ENCODE results near the gene DYNC1I1.

DYNC1I1 gene

GRCh38 chr7:96090756-96091155 is 318.4 kb downstream of the DYNC1I1 start:
- peak; percentile 74 to 93 for DNase-seq

- DNase-seq, result no peak
Observed at GRCh38 chr7:96093435-96093834, 321.1 kb downstream of the DYNC1I1 start.

DNA sequence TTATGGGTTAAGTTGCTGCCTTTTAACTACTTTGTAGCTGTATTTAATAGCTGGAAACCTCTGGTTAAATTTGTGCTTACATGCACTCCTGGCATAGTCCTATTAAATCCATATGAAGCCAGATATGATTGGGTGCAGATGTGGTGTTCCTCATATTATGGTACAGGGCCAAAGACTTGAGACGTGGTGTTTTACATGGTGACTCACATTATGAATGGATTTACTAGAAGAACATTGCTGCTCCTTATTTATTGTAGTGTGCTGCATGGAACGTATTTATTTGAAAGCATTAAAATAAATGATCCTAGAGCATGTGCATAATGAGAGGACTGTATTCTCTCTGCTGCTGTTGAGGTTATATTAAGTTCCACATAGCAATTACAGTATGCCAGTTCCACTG is 325.5 kb downstream of the DYNC1I1 start:
- DNase-seq, result no peak

DNA sequence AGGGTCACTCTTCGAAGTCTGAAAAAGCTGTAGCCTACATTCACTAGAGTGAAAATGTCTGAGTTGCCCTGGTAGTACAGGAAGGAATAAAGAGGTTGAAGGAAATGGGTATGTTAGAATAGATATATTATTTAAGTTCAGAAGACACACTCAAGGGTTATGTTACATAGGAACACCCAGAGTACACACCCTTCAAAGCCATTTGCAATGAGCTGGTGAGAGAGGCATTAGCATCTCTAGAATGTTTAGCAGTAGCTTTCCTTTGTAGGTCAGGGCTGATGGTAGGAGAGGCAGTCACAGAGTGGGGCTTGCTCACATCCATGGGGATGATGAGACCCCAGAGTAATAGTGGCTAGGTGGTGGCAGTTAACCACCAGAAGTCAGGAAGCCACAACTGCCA is 328.4 kb downstream of the DYNC1I1 start:
- no peak for DNase-seq

- DNase-seq, result no peak
Observed at GRCh38 chr7:96102096-96102811, 329.9 kb downstream of the DYNC1I1 start.

DNA sequence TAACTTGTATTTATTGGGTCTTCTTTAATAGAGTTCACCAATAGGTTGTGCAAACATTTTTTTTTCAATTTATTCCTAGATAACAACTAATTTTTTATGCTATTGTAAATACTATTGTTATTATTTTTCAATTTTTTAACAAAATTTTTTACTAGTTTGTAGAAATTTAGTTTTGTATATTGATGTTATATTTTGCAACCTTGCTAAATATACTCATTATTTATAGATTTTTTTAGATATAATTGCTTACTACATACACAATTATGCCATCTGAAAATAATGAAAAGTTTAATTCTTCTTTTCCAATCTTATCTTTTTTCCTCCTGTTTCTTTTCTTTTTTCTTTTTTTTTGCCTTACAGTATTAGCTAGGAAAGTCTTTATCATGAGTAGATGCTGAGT is 332.6 kb downstream of the DYNC1I1 start:
- DNase-seq, result no peak

DNA sequence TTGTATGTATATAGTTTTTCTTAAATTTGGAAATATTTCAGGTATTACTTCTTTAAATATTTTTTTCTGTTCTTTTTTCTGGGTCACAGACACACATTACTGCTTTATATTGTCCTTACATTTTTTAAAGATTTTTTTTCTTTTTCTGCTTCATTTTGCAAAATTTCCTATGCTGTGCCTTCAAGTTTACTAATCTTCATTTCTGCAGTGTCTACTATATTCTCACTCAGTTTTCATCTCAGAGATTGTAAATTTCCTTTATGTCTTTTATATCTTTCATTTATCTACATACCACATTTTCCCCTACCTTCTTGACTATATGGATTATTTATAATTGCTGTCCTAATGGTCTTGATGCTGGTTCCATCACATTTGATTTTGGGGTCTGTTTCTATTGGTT is 339.1 kb downstream of the DYNC1I1 start:
- no peak for DNase-seq

- DNase-seq, result no peak
Observed at GRCh38 chr7:96114190-96114589, 341.8 kb downstream of the DYNC1I1 start.

- no peak for DNase-seq
Observed at GRCh38 chr7:96116173-96116572, 343.8 kb downstream of the DYNC1I1 start.

- DNase-seq, result no peak
Observed at GRCh38 chr7:96118449-96119001, 346.2 kb downstream of the DYNC1I1 start.

GRCh38 chr7:96120445-96121225 is 348.3 kb downstream of the DYNC1I1 start:
- DNase-seq, result peak; percentile 80 to 92

DNA sequence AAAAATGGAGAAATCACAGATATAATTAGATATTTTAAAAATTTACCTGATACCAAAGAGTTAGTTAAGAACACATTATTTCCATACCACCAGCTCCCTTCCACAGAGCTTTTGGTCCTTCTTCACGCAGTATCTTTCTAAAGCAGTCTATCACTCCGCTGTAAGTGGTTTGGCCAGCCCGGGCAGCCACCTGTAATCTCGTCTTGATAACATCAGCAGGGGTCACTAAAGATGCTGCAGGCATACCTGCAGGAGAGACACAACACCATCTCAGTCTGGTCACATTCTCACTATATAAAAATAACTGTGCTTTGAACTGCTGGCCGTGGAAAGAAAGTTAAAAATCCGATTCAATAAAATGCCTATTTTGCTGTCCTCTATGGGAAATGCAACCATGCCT is 349.4 kb downstream of the DYNC1I1 start:
- DNase-seq, result peak in 1 of 2 experiments; percentile 48

GRCh38 chr7:96122746-96123145 is 350.4 kb downstream of the DYNC1I1 start:
- DNase-seq, result no peak

- DNase-seq, result peak in 1 of 2 experiments; percentile 47
Observed at GRCh38 chr7:96126382-96126781, 354.0 kb downstream of the DYNC1I1 start.

GRCh38 chr7:96127746-96128145 is 355.4 kb downstream of the DYNC1I1 start:
- no peak for DNase-seq

DNA sequence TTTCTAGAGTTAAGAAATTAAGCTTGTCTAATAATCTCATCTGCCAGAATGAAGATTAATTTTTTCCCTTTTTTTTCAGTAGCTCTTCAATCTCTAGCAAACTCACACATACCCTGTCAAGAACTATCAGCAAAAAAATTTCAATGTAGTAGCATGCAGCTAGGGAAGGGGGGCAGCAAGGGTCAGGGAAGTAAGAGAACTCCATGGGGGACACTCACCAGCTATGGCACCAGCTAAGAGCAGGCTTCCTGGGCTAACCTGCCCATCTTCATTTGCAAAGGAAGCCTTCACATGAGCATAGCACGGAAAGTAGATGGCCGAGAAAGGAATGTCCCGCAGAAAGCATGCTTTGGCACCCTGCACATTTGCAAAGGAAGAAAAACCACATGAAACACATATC is 359.2 kb downstream of the DYNC1I1 start:
- DNase-seq, result peak; percentile 52 to 81

DNA sequence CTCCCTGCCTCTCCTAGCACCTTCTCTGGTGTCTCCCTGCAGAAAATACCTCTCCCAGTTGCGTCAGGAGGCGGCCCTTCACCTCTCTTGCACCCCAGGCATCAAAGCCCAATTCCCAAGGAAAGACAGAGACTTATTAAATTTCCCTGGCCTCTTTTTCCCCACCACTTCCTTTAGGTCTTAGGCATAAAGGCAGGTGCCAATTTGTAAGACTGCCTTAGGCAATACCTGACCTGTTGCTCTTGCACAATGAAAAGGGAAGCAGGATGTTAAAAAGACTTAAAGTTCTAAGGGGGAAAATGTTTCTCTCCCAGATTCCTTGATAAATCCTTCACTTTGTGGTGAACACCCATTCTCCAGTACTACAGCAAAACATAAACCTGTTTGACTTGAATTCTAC is 362.9 kb downstream of the DYNC1I1 start:
- DNase-seq, result peak in 1 of 2 experiments; percentile 73

DNA sequence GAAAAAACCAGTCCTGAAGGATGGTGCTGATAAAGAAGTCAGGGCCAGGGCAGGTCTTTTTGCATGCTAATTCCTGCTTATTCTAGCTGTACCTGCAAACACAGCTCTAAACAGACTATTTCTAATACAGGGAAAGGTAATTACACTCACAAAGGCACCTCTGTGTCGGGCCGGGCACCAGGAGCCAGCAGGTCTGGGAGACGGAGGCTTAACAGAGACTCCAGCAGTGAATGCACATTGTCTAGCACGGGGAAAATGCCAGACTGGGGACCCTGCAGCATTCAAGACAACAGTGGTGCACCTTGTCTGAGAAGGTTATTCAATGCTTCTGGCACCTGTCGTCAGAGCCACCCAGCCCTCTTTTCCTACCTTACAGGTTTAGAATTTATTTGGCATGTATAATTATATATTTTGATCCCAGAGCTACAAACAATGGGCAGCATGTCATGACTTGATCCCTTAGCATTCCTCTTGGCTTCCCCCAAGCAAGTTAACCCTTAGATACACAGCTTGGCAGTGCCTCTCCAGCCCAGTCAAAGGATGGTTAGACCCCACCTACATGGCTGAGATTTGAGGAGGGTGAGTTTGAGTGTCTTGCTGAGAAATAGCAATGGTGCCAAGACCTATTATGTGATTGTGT is 364.4 kb downstream of the DYNC1I1 start:
- DNase-seq, result peak; percentile 93 to 100

DNA sequence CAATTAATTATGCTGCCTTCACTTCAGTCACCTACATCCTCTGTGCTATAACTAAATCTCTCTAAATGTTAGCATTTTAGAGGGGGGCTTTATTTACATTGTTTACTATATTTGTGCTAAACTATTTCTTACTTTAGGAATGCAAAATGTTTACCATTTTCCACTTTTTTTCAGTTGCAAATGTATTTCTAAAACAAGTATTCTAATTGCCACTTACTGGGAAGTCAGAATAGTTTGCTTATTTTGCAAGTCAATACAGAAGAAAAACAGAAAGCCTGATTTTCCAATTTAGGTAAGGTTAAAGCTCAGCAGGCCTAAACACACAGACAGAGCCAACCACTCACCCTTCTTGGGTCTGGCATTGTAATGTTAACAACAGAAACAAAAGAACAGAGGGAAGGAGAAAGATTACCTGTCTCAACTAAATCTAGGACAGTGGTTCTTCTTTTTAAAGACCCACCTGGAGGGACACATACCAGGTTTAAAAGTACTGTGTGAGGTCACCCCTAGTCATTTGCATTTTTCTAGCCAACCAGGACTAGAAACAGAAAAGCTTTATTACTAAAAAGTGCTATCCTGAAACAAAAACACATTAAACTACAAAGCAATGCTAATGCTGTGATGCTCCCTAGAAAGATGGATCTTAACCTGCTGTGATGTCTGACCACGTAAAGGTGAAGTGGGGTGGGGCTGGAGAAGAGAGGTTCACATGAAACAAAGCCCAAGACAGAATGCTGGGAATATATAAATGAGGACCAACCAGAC is 371.3 kb downstream of the DYNC1I1 start:
- peak in 1 of 2 experiments; percentile 46 for DNase-seq

DNA sequence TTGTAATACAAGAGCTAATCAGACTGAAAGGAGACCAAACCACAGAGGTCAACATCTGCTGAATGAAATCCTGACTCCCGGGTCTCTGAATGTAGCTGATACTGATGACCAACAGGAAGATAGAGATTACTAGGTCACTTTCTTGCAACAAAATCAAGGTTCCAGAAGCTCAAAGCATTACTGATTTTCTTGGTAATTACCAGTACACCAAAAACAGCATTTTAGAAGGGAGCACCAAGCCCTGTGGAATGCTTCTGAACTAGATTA is 371.8 kb downstream of the DYNC1I1 start:
- no peak for DNase-seq

All from NCI-H2081 (cell line).